ENCODE measurements around the gene ITIH4. TPM values are rescaled to one million over a fixed set of nuclear protein-coding genes. Genes with fewer than 3 reads are reported as not detected.

ITIH4 gene
- total RNA-seq, 4 donors from 2014 or later, result 2.0 to 4.6 (median 2.8) TPM

DNA sequence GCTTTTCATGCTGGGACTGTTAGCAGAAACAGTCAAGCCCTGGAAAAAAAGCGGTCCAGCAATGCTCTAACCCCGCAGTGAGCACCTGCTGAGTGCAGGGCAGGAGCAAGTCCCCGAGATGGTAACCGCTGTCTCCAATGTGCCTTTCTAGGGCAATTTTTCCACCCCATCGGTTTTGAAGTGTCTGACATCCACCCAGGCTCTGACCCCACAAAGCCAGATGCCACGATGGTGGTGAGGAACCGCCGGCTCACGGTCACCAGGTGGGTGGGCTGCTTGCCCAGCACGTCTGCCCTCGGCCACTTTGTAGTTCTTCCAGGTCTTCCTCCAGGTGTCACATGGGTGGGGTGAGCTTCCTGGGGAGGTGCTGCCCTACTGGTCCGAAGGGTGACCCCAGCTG, 39.1 kb downstream of the ITIH4 start:
- DNase-seq (ENCODE audit: extremely low spot score), result no peak
- no peaks in the 10 kb centered on the region for H3K36me3 ChIP-seq

DNA sequence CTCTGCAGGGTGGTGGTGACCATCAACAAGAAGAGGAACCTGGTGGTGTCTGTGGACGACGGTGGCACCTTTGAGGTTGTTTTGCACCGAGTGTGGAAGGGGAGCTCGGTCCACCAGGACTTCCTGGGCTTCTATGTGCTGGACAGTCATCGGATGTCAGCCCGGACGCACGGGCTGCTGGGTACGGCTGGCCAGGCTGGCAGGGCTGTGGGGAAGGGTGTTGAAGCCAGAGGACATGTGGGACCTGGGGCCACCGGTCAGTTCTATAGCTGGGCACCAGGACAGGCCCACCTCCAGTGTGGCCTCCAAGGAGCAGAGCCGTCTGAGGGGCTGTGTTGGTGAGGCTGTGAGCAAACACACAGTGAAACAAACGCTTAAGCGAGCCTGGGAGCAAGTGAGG, 39.7 kb downstream of the ITIH4 start:
- intact Hi-C loops (cut with DNase I), result no loop called here
- 92% methylated on average over 11 of the region's 13 CpGs for WGBS
- no peak overlapping the region for H3K27ac ChIP-seq (replicated peaks in 1 of 4)
- DNase-seq (ENCODE audit: extremely low spot score), result no peak
- no peak overlapping the region for H3K4me3 ChIP-seq
- H3K36me3 ChIP-seq, result no peaks in the 10 kb centered on the region
- no peaks in the 10 kb centered on the region for H3K9me3 ChIP-seq
- TF ChIP-seq POLR2AphosphoS5 (IDR thresholded peaks at IDR 0.05) (no peak), EP300 (IDR thresholded peaks at IDR 0.05) (no peak), POLR2A (IDR thresholded peaks at IDR 0.05; ENCODE audit: low read depth) (no peak)
- TF ChIP-seq, protein P1, sequence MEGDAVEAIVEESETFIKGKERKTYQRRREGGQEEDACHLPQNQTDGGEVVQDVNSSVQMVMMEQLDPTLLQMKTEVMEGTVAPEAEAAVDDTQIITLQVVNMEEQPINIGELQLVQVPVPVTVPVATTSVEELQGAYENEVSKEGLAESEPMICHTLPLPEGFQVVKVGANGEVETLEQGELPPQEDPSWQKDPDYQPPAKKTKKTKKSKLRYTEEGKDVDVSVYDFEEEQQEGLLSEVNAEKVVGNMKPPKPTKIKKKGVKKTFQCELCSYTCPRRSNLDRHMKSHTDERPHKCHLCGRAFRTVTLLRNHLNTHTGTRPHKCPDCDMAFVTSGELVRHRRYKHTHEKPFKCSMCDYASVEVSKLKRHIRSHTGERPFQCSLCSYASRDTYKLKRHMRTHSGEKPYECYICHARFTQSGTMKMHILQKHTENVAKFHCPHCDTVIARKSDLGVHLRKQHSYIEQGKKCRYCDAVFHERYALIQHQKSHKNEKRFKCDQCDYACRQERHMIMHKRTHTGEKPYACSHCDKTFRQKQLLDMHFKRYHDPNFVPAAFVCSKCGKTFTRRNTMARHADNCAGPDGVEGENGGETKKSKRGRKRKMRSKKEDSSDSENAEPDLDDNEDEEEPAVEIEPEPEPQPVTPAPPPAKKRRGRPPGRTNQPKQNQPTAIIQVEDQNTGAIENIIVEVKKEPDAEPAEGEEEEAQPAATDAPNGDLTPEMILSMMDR (IDR thresholded peaks at IDR 0.05), result no peak
- H3K27me3 ChIP-seq, result no peaks in the 10 kb centered on the region
- H3K4me1 ChIP-seq, result no peaks in the 10 kb centered on the region

More for the DNA sequence above, 39.1 kb downstream of the ITIH4 start:
- intact Hi-C loops (cut with DNase I), result no loop called here
- H3K4me1 ChIP-seq, result no peaks in the 10 kb centered on the region
- 82% methylated on average over 6 of the region's 12 CpGs for WGBS
- TF ChIP-seq, protein P1 (IDR thresholded peaks at IDR 0.05), result no peak
- no peak for TF ChIP-seq EP300 (IDR thresholded peaks at IDR 0.05)
- TF ChIP-seq POLR2A (IDR thresholded peaks at IDR 0.05; ENCODE audit: low read depth), result no peak
- no peak for TF ChIP-seq POLR2AphosphoS5 (IDR thresholded peaks at IDR 0.05)
- H3K27ac ChIP-seq (replicated peaks in 1 of 4), result no peak overlapping the region
- H3K27me3 ChIP-seq, result no peaks in the 10 kb centered on the region
- H3K9me3 ChIP-seq, result no peaks in the 10 kb centered on the region
- no peak overlapping the region for H3K4me3 ChIP-seq

DNA sequence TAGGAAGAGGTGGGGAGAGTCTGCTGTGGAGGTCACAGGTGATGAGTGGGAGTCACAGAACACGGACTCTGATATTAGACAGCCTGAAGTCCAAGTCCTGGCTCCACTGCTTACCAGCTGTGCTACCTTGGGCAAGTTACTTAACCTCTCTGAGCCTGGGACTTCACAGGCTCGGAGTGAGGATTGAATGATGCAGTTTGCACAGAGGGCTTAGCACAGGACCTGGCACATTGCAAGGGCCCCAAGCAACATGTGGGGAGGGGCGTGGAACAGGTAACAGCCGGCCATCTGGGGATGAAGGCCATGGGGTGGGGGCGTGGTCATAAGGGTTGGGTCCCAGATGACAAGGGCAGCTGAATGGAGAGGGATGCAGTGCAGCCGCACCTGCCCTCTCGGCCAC, 40.1 kb downstream of the ITIH4 start:
- Histone ChIP-seq H3K27me3 (no peaks in the 10 kb centered on the region), H3K9me3 (no peaks in the 10 kb centered on the region), H3K4me3 (no peak overlapping the region), H3K36me3 (no peaks in the 10 kb centered on the region), H3K27ac (replicated peaks in 1 of 4) (no peak overlapping the region), H3K4me1 (no peaks in the 10 kb centered on the region)
- TF ChIP-seq, protein P1 (IDR thresholded peaks at IDR 0.05), result no peak
- no peak for TF ChIP-seq POLR2AphosphoS5 (IDR thresholded peaks at IDR 0.05)
- TF ChIP-seq POLR2A (IDR thresholded peaks at IDR 0.05; ENCODE audit: low read depth), result no peak
- no peak for TF ChIP-seq EP300 (IDR thresholded peaks at IDR 0.05)
- 86% methylated on average over 7 of the region's 7 CpGs for WGBS
- intact Hi-C loops (cut with DNase I), result no loop called here
- DNase-seq (ENCODE audit: extremely low spot score), result no peak

DNA sequence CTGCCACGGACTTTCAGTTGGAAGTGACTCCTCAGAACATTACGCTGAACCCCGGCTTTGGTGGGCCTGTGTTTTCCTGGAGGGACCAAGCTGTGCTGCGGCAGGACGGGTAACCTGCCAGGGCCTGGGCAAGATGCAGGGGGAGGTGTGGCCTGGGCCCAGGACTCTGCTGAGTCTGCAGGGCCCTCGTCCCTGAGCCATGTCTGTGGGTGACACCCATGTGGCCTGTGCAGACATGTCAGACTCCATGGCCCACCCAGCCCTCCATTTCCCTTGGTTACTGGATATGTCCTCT, 40.8 kb downstream of the ITIH4 start:
- WGBS, result 91% methylated on average over 4 of the region's 6 CpGs
- Histone ChIP-seq H3K4me3 (no peak overlapping the region), H3K9me3 (no peaks in the 10 kb centered on the region), H3K36me3 (no peaks in the 10 kb centered on the region), H3K4me1 (no peaks in the 10 kb centered on the region), H3K27me3 (no peaks in the 10 kb centered on the region), H3K27ac (replicated peaks in 1 of 4) (no peak overlapping the region)
- DNase-seq (ENCODE audit: extremely low spot score), result no peak
- intact Hi-C loops (cut with DNase I), result no loop called here
- TF ChIP-seq POLR2A (IDR thresholded peaks at IDR 0.05; ENCODE audit: low read depth) (no peak), POLR2AphosphoS5 (IDR thresholded peaks at IDR 0.05) (no peak), EP300 (IDR thresholded peaks at IDR 0.05) (no peak)
- TF ChIP-seq, protein P1 (IDR thresholded peaks at IDR 0.05), result no peak

Measured in esophagus muscularis mucosa (tissue), 4 donors.